Stimulated activated CD8-positive, alpha-beta memory T cell treated with anti-CD3 and anti-CD28 coated beads, Interleukin-12 subunit alpha, Interleukin-12 subunit beta, amount 100 ng/mL, for 1 hour (primary cell): ENCODE measurements around the gene MRPS18B.
"Not testable (repeated sequence)": the region's sequence is repeated elsewhere in the genome, so short reads cannot be mapped to it uniquely, and the experiment has no call there.

Experiments
- DNase-seq: peaks from one replicate; pipeline ENCODE4 v3.0.0-alpha.2; 2020; ENCODE audit warnings: low read depth

The MRPS18B gene

DNA sequence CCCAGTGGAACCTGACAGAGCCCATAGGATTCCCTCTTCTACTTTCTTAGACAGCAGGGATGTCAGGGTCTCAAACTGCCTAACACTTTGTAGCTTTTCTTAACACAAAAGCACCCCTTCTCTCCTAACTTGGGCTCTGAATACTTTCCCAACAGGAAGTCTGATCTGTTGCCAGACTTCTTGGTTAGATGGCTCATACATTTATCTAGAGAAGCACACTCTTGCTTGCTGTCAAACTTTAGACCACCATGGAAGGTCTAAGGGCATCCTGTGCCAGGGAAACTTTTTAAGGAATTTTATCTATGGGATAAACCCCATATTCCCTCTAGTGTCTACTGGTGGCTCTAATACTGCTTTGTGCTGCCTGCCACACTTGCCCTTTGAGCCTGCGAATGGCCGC, 26.0 kb downstream of the MRPS18B start:
- no peak for DNase-seq

DNA sequence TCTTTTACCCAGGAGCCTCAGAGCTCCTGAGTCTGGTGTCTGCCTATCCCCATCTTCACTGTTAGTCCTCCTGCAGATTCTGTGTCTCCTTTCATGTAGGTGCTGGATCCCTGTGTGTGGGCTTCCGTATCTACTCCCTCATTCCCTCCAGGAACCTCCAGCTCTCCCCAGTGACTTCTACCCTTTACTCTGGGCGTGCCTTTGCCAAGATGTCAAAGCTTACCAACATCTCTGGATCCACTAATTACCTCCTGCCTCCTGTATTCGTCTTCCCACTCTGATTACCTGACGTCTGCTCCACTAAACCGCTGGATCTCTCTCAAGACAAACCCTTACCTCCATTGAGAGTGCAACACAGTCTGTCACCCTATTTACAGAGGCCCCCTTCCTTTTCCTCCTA, 27.1 kb downstream of the MRPS18B start:
- DNase-seq, result no peak

DNA sequence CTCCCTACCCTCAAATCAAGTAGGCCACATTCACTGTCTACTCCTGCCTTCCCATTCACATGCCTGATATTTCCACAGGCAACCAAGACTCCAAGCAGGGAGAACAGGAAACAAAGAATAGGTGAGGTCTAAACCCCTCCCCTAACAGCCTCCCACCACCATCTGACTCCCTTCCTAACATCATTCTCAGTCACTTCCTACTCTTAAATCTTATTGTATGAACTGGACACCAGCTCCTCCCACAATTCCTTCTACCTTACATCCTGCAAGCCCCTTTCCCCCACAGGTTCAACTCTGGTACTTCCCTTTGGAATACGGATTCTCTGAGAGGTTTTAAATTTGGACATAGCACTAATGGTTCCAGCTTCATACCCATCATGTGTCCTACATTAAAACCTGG, 28.3 kb downstream of the MRPS18B start:
- DNase-seq, result no peak

DNA sequence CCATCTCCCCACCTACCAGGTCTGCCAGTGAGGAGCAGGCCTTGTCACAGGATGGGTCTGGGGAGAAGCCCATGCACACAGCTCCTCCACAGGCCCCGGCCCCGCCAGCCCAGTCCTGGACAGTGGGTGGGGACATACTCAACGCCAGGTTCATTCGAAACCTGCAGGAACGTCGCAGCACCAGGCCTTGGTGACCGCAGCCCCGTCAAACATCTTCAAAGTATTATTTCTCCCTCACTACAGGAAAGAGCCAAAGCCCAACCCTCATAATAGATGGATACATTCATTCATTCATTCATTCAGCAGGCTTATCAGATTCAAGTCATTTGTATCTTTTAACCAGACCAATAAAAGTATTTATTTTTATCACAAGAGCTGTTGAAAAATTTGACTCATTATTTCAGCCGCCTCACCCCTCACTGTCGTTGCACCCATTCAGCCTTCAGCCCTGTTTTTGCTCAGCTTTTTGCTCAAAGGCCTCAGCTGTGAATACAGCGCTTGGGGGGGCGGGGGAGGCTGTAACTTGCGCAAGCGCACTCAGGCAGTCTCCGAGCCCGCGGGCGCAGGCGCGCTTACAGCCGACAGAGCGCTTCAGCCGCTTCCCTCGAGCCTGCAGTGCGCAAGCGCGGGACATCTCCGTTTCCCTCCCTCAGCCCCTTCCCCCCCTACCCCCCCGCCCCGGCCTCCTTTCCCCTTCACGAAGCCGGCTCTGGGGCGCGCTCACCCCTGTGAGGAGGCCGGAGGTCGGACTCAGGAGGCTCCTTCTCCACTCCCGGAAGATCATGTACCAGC, 29.0 kb downstream of the MRPS18B start, which contains the start of gene C6orf136:
C6orf136 (plus strand) TSS at position 684 of the 792 bp plus-strand sequence; CDS start at position 783, 99 bp downstream.
- peak; percentile 92 for DNase-seq

DNA sequence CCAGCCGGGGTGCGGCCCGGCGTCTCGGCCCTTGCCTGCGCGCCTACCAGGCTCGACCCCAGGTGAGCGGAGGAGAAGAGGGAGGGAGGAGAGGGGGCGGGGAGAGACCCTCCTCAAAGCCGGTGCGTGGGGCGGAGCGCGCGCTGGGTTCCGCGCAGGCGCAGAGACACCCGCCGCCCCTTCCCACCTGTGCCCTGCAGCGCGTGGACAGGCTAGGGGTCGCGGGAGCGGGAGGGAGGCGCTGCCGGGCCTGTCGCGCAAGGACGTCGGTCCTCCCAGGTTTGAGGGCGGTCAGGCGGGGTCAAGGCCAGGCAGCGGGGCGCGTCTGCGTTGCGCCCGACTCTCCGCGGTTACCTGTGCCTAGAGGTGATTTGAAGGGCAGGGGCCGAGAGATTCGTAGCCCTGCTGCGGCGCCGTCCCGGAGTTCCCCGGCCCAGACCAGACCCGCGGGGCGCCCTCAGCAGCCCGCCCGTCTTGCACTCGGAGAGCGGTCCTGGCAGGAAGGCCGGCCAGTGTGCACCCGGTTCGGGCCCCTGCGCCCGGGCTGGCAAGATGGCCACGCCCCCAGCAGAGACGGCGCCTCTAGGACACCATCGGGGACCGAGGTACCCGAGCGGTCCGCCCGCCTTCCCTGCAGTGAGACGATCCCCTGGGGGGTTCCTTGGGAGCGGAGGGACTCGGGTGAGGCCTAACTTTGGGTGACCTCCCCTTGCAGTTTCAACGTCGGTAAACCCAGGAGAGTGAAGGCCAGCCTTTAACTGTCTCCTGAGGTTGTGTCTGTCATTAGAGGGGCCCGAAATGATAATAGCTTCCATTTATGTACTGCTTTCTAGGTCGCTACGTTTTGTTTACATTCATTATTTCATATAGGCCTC, 29.8 kb downstream of the MRPS18B start:
- DNase-seq, result peak; percentile 46

DNA sequence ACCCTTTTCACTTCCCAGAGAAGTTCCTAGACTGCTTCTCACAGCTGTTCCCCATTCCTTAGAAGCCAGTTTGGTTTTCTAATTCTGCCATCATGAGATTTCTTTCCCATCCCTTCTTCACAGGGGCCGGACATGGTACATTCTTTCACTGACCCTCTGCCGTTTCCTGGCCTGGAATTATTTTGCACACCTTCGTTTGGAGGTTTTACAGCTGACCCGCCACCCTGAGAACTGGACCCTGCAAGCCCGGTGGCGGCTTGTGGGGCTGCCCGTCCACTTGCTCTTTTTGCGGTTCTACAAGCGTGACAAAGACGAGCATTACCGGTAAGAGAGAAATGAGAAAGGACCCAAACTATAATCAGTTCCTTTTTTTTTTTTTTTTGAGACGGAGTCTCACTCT, 33.5 kb downstream of the MRPS18B start:
- no peak for DNase-seq

DNA sequence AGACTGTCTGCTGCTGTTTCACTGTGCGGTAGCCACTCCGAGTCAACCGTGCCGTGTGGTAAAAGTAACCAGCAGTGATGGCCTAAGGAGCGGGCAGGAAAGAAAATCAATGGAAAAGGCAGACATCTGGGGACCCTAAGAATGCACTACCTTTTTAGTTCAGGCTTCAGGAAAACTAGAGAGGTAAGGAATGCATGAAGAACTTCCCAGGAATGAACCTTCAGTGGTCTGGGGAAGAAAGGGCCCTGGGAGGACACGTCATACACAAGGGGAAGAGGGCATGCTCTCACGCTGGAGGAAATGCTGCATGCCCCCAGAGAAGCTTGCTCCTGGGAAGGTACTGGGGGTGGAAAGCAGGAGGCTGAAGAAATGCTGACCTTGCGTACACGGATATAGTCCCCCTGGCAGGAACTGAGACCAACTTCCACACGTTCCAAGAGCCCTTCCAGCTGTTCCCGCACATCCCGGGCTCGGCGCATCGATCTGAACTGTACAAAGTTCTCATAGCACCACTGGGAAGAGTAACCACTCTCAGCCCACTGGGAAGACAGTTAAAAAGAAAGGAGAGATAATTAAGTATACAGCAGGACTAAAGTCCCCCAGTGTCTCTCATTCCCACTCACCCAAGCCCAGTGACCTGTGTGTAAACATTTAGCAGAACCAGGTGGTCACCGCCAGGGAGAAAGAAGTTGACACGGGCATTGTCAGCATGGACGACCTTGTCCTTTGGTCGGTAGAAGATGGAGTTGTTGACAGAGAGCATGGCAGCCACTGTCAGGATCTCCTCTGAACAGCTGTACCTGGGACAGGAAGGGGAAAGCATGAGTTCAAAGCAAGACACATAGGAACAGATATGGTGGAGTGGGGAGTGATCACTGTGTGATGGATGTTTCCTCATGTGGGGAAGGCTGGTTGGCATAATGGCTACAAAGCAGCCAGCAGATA, 37.4 kb downstream of the MRPS18B start:
- DNase-seq, result no peak

DNA sequence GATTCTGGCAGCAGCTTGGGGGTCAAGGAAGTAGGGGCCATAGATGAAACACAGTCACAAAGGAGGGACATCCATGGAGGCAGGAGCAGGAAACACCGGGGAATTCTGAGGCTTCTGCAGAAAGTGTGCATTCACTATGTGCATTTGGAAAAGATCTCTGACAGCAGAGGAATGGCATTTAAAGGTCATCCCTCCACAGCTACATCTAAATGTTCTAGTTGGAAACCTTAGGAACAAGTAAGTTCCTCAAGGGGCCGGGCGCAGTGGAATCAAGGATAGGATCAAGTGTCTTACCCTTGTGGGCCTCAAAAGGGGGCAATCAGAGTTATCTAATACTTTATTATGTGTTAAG, 38.1 kb downstream of the MRPS18B start:
- no peak for DNase-seq

DNA sequence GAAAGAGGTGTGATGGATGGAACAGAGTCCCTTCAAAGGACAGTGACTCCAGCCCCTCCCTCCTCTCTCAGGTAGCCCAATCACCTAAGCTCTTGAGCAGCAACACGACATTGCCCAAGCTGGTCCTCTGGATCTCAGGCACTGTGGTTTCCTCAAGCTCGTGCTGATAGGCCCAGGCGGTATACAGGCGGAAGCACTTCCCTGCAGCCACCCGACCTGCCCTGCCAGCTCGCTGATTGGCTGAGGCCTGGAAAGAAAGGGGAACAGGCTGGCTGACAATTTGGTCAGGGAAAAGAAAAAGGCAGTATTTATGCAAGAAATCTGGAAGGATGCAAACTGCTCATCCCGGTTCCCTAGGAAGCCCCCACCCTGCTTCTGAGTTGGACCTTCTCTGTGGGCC, 38.9 kb downstream of the MRPS18B start:
- no peak for DNase-seq

DNA sequence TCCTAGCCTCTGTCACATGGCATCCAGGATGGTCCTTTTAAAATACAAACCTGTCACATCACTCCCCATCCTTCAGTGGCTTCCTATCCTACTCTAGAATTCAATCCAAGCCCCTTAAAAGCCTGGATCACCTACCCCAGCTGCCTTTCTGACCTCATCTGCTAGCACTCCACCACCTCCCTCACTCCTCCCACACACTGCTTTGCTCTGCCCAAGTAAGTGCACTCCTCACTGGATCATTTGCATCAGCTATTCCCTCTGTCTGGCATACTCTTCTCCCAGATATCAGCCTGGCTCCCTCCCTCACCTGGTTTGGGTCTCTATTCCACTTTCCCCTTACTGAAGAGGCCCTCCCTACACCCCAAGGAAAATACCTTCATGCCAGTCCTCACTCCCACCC, 39.8 kb downstream of the MRPS18B start:
- no peak for DNase-seq

DNA sequence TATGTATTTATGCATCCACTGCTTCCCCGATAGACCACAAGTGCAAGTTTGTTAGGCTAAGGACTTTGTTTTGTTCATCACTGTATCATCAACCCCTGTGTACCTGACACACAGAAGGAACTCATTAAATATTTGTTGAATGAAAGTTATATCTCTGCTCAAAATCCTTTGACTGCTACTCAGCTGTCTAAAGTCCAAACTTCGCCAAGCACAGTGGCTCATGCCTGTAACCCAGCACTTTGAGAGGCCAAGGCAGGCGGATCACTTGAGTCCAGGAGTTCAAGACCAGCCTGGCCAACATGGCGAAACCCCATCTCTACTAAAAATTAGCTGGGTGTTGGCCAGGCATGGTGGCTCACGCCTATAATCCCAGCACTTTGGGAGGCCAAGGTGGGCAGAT, 40.3 kb downstream of the MRPS18B start:
- DNase-seq, result not testable (repeated sequence)

DNA sequence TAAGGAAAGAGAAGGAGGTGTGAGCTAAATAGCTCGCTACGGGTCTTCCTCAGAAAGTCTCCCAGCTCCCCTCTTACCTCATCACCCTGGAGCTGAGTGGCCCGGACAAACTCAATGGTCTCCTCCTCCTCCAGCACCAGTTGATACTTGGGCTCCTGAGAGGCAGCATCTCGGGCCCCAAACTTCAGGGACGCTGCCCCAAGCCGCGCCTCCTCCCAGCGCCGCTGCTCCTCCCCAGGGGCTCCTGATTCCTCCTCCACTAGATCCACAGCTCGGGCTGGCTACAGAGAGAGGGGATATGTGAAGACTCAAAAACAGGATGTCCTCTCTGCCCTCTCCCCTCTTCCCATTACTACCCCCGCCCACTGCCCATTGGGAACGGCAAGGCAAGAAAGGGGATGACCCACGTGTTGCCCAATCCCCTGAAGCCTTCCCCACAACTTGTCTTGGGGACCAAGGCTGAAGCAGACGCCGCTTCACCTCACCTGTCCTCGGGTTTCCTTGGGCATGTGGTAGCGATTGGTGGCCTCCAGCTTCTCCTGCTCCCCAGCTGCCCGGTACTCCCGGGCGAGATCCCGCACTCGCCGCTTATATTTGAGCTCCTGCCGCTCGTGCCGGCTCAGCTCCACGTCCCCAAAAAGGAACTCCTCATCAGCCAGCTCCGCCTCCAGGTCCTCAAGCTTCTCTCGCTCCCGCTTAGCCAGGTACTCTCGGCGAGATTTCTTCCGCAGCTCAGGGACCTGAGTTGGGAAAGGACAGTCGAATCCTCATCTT, 47.5 kb downstream of the MRPS18B start:
- no peak for DNase-seq

DNA sequence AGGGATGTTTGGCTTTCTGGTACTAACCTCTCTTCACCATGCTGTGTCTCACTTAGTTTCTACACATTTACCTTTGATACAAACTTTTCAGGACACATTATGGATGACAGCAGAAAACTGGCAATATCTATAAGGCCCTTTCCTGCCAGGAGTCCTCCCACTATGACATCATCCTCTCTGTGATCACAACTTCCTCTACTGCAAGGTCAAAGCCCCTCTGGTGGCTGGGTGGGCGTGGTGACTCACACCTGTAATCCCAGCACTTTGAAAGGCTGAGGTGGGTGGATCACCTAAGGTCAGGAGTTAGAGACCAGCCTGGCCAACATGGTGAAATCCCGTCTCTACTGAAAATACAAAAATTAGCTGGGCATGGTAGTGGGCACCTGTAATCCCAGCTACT, 48.7 kb downstream of the MRPS18B start:
- not testable (repeated sequence) for DNase-seq

DNA sequence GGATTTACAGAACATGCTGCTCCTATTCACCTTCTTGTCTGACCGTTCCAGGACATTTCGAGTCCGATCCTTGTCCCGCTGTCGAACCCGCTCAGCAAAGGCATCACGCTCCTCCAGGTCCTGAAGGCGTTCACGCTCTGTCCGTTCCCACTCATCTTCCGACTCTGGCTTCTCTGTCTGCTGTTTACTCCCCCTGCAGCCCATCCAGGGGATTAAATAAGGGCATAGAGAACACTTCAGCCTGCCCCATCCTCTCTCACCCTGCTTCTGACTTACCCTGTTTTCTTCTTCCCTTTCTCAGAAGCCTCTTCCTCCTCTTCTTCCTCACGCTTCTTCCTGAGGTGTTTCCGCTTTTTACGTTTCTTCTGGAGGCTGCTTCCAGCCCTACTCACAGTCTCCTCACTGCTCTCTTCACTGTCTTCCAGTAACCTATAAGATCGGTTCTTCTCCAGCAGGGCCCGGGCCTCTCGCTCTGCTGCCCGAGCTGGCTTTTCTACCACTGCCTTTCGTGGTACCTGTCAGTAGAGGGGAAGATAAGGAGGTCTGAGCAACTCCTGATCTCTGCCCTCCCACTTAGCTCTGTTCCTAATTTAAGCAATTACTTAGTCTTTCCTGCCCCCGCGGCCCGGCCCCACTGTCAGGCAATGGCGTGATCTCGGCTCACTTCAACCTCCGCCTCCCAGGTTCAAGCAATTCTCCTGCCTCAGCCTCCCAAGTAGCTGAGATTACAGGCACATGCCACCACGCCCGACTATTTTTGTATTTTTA, 53.3 kb downstream of the MRPS18B start:
- DNase-seq, result no peak

DNA sequence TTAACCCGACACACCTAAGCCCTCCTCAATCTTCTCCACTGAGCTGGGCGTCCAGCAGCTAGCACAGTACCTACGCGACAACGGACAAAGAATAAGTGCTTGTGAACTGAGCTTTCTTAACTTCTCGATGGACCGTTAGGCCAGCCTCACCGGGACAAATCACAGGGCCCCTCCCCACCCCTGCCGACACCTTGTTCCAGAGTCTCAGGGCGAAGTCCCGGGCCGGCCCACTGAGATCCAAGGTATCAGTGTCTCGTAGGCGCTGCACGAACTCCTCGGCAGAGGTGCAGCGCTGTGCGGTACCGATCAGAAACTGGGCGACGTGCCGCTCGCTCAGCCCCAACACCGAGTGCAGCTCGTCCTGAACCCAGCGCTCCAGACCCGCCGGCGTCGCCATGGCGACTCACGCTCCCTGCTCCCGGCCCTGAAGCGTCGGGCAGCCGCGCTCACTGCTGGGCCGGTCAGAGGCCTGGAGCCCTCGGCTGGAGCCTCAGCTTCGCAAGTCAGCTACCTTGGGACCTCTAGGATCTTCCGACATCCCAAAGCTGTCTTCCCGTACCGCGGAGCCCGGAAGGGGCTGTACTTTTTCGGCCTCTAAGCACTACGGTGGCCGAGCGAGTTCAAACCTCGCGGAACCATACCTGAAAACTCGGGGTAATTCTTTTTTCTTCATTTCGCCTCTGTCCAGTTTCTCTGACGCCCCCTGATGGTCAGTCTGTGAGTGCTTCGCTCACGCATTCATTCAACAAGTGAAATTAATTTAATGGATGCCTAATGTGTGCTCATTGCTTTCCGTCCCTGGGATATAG, 55.0 kb downstream of the MRPS18B start, which contains the start of gene DHX16:
DHX16 (minus strand) TSS at position 562 of the 809 bp plus-strand sequence; CDS start at position 397, 165 bp downstream.
- DNase-seq, result peak; percentile 86
